Measurements from ENCODE around the gene RET. TPM values are rescaled to one million over a fixed set of nuclear protein-coding genes. Genes with fewer than 3 reads are reported as not detected.

RET gene
- total RNA-seq, 2 donors from 2014 or later: 0.34 TPM; not detected in 1

GRCh38 chr10:43122096-43122495 is 45.2 kb downstream of the RET start:
- Mint-ChIP-seq H3K27ac (peak overlapping the region; percentile 89), H3K36me3 (ENCODE audit: low read depth) (no peaks in the 10 kb centered on the region), H3K4me1 (peaks cover 22% of the 10 kb centered on the region), H3K27me3 (peaks cover 5% of the 10 kb centered on the region), H3K4me3 (no peak overlapping the region)
- ATAC-seq (no peak), DNase-seq (no peak)
- no peaks in the 10 kb centered on the region for H3K9me3 ChIP-seq (ENCODE audit: control insufficient read depth, low read length, poor library complexity, severe bottlenecking)

GRCh38 chr10:43122826-43123225 is 46.0 kb downstream of the RET start:
- Mint-ChIP-seq H3K4me1 (peaks cover 22% of the 10 kb centered on the region), H3K27ac (no peak overlapping the region), H3K27me3 (peaks cover 5% of the 10 kb centered on the region)

GRCh38 chr10:43123361-43124093 is 46.7 kb downstream of the RET start:
- Mint-ChIP-seq H3K36me3 (ENCODE audit: low read depth) (no peaks in the 10 kb centered on the region), H3K27me3 (peaks cover 5% of the 10 kb centered on the region), H3K4me1 (peaks cover 22% of the 10 kb centered on the region), H3K4me3 (no peak overlapping the region), H3K27ac (no peak overlapping the region)
- no peaks in the 10 kb centered on the region for H3K9me3 ChIP-seq (ENCODE audit: control insufficient read depth, low read length, poor library complexity, severe bottlenecking)
- no peak for DNase-seq
- no peak for ATAC-seq

More at GRCh38 chr10:43122826-43123225, 46.0 kb downstream of the RET start:
- Mint-ChIP-seq H3K4me3 (no peak overlapping the region), H3K36me3 (ENCODE audit: low read depth) (no peaks in the 10 kb centered on the region)
- ATAC-seq: no peak
- no peak for DNase-seq
- H3K9me3 ChIP-seq (ENCODE audit: control insufficient read depth, low read length, poor library complexity, severe bottlenecking): no peaks in the 10 kb centered on the region

- Mint-ChIP-seq H3K4me3 (no peak overlapping the region), H3K27ac (no peak overlapping the region), H3K4me1 (peaks cover 24% of the 10 kb centered on the region), H3K36me3 (ENCODE audit: low read depth) (no peaks in the 10 kb centered on the region), H3K27me3 (peaks cover 5% of the 10 kb centered on the region)
- DNase-seq: no peak
- no peaks in the 10 kb centered on the region for H3K9me3 ChIP-seq (ENCODE audit: control insufficient read depth, low read length, poor library complexity, severe bottlenecking)
- no peak for ATAC-seq
These were observed 47.2 kb downstream of the RET start for GRCh38 chr10:43124094-43124521.

- Mint-ChIP-seq H3K4me3 (no peak overlapping the region), H3K27ac (no peak overlapping the region), H3K27me3 (peaks cover 5% of the 10 kb centered on the region), H3K4me1 (peaks cover 26% of the 10 kb centered on the region), H3K36me3 (ENCODE audit: low read depth) (no peaks in the 10 kb centered on the region)
- no peaks in the 10 kb centered on the region for H3K9me3 ChIP-seq (ENCODE audit: control insufficient read depth, low read length, poor library complexity, severe bottlenecking)
- DNase-seq: no peak
- ATAC-seq: no peak
These were observed 47.9 kb downstream of the RET start for GRCh38 chr10:43124574-43125273.

- H3K9me3 ChIP-seq (ENCODE audit: control insufficient read depth, low read length, poor library complexity, severe bottlenecking): no peaks in the 10 kb centered on the region
- DNase-seq (no peak), ATAC-seq (no peak)
- Mint-ChIP-seq H3K4me3 (no peak overlapping the region), H3K4me1 (peaks cover 25% of the 10 kb centered on the region), H3K36me3 (ENCODE audit: low read depth) (no peaks in the 10 kb centered on the region), H3K27ac (no peak overlapping the region), H3K27me3 (peaks cover 5% of the 10 kb centered on the region)
These were observed 48.5 kb downstream of the RET start for GRCh38 chr10:43125274-43125845.

GRCh38 chr10:43125881-43126731 is 49.2 kb downstream of the RET start:
- ATAC-seq: no peak
- DNase-seq: no peak
- H3K27ac Mint-ChIP-seq: no peak overlapping the region
- H3K9me3 ChIP-seq (ENCODE audit: control insufficient read depth, low read length, poor library complexity, severe bottlenecking): no peaks in the 10 kb centered on the region
- peaks cover 18% of the 10 kb centered on the region for H3K4me1 Mint-ChIP-seq
- no peaks in the 10 kb centered on the region for H3K36me3 Mint-ChIP-seq (ENCODE audit: low read depth)
- peaks cover 5% of the 10 kb centered on the region for H3K27me3 Mint-ChIP-seq
- peak overlapping the region; percentile 66 for H3K4me3 Mint-ChIP-seq

GRCh38 chr10:43126759-43127424 is 50.0 kb downstream of the RET start:
- Mint-ChIP-seq H3K4me1 (peaks cover 10% of the 10 kb centered on the region), H3K27me3 (peaks cover 5% of the 10 kb centered on the region), H3K27ac (peak overlapping the region; percentile 9), H3K4me3 (peak overlapping the region; percentile 66), H3K36me3 (ENCODE audit: low read depth) (no peaks in the 10 kb centered on the region)
- DNase-seq (no peak), ATAC-seq (no peak)
- no peaks in the 10 kb centered on the region for H3K9me3 ChIP-seq (ENCODE audit: control insufficient read depth, low read length, poor library complexity, severe bottlenecking)

- H3K9me3 ChIP-seq (ENCODE audit: control insufficient read depth, low read length, poor library complexity, severe bottlenecking): no peaks in the 10 kb centered on the region
- Mint-ChIP-seq H3K36me3 (ENCODE audit: low read depth) (no peaks in the 10 kb centered on the region), H3K27me3 (peaks cover 5% of the 10 kb centered on the region), H3K4me3 (no peak overlapping the region), H3K27ac (peak overlapping the region; percentile 9), H3K4me1 (peaks cover 9% of the 10 kb centered on the region)
- DNase-seq: no peak
- ATAC-seq: no peak
These were observed 50.6 kb downstream of the RET start for GRCh38 chr10:43127442-43127841.

- no peak for DNase-seq
- no peak for ATAC-seq
- H3K27ac Mint-ChIP-seq: no peak overlapping the region
These were observed 51.5 kb downstream of the RET start for GRCh38 chr10:43128331-43128730.

GRCh38 chr10:43128958-43129706 is 52.3 kb downstream of the RET start:
- no peak overlapping the region for H3K4me3 Mint-ChIP-seq
- H3K9me3 ChIP-seq (ENCODE audit: control insufficient read depth, low read length, poor library complexity, severe bottlenecking): no peaks in the 10 kb centered on the region
- H3K36me3 Mint-ChIP-seq (ENCODE audit: low read depth): no peaks in the 10 kb centered on the region
- no peak overlapping the region for H3K27ac Mint-ChIP-seq
- no peak for DNase-seq
- H3K27me3 Mint-ChIP-seq: peaks cover 5% of the 10 kb centered on the region
- H3K4me1 Mint-ChIP-seq: peaks cover 9% of the 10 kb centered on the region
- ATAC-seq: peak; percentile 48

More at GRCh38 chr10:43128331-43128730, 51.5 kb downstream of the RET start:
- no peaks in the 10 kb centered on the region for H3K9me3 ChIP-seq (ENCODE audit: control insufficient read depth, low read length, poor library complexity, severe bottlenecking)
- Mint-ChIP-seq H3K27me3 (peaks cover 5% of the 10 kb centered on the region), H3K4me3 (no peak overlapping the region), H3K36me3 (ENCODE audit: low read depth) (no peaks in the 10 kb centered on the region), H3K4me1 (peaks cover 9% of the 10 kb centered on the region)

GRCh38 chr10:43130770-43131171 is 53.9 kb downstream of the RET start:
- H3K9me3 ChIP-seq (ENCODE audit: control insufficient read depth, low read length, poor library complexity, severe bottlenecking): no peaks in the 10 kb centered on the region
- H3K4me3 Mint-ChIP-seq: no peak overlapping the region
- DNase-seq (no peak), ATAC-seq (no peak)
- no peak overlapping the region for H3K27ac Mint-ChIP-seq
- H3K36me3 Mint-ChIP-seq (ENCODE audit: low read depth): no peaks in the 10 kb centered on the region
- H3K4me1 Mint-ChIP-seq: peaks cover 9% of the 10 kb centered on the region
- H3K27me3 Mint-ChIP-seq: peaks cover 5% of the 10 kb centered on the region

Data from T-helper 17 cell (primary cell).